ENCODE data around the gene FNIP2.

DNA sequence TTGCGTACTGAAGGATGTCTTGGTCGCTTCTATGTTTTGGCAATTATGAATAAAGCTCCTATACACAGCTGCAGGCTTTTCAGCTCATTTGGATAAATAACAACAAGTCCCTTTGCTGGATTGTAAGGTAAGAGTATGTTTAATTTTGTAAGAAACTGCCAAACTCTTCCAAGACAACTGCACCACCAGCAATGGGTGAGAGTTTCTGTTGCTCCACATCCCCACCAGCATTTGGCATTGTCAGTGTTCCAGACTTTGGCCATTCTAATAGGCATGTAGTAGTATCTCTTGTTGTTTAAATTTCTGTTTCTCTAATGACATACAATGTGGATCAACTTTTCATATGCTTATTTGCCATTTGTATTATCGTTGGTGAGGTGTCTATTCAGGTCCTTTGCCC, 44.3 kb downstream of the FNIP2 start:
- TF ChIP-seq, protein P1, sequence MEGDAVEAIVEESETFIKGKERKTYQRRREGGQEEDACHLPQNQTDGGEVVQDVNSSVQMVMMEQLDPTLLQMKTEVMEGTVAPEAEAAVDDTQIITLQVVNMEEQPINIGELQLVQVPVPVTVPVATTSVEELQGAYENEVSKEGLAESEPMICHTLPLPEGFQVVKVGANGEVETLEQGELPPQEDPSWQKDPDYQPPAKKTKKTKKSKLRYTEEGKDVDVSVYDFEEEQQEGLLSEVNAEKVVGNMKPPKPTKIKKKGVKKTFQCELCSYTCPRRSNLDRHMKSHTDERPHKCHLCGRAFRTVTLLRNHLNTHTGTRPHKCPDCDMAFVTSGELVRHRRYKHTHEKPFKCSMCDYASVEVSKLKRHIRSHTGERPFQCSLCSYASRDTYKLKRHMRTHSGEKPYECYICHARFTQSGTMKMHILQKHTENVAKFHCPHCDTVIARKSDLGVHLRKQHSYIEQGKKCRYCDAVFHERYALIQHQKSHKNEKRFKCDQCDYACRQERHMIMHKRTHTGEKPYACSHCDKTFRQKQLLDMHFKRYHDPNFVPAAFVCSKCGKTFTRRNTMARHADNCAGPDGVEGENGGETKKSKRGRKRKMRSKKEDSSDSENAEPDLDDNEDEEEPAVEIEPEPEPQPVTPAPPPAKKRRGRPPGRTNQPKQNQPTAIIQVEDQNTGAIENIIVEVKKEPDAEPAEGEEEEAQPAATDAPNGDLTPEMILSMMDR (IDR thresholded peaks at IDR 0.05), result no peak
- no peak for TF ChIP-seq ZFX (IDR thresholded peaks at IDR 0.05; ENCODE audit: borderline replicate concordance)
